Choroid plexus epithelial cell (primary cell): Measurements from ENCODE around the gene ATP1A2.
A peak's percentile ranks its signal among the peaks of the same experiment; 100 is the strongest.

Experiments
- DNase-seq: peaks from one replicate; pipeline ENCODE4 v3.0.0-alpha.2; 2010; ENCODE audit warnings: low read depth
- H3K4me3 ChIP-seq: 2 replicates; pipeline ENCODE4 v1.5.1; 2011; ENCODE audit warnings: low read depth, mild to moderate bottlenecking, control low read depth, low read length, moderate library complexity
- TF ChIP-seq, protein P1 (sequence below): conservative IDR thresholded peaks from 2 replicates; pipeline ENCODE4 v1.5.1; 2011; ENCODE audit warnings: low read depth, mild to moderate bottlenecking, control low read depth, inconsistent platforms, low read length, moderate library complexity

The ATP1A2 gene

DNA sequence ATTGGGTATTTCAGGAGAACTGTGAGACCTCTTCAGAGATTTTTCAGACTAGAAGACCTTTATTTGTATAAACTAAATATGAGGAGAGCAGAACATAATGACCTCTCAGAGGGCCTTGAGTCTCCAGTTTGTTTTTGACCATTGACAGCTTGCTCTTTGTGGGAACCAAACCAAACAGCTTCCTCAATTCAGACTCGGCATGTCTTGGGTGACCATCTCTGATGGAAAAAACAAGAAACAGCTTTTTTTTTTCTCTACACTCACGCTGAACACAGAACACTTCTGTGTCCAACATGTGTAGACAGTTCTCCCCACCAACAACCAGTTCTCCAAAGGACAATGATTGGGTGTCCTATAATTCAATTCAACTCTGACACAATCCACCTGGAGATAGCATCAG lies 47.4 kb downstream of the ATP1A2 start:
- no peak overlapping the region for H3K4me3 ChIP-seq
- DNase-seq, result no peak
- TF ChIP-seq, protein P1, sequence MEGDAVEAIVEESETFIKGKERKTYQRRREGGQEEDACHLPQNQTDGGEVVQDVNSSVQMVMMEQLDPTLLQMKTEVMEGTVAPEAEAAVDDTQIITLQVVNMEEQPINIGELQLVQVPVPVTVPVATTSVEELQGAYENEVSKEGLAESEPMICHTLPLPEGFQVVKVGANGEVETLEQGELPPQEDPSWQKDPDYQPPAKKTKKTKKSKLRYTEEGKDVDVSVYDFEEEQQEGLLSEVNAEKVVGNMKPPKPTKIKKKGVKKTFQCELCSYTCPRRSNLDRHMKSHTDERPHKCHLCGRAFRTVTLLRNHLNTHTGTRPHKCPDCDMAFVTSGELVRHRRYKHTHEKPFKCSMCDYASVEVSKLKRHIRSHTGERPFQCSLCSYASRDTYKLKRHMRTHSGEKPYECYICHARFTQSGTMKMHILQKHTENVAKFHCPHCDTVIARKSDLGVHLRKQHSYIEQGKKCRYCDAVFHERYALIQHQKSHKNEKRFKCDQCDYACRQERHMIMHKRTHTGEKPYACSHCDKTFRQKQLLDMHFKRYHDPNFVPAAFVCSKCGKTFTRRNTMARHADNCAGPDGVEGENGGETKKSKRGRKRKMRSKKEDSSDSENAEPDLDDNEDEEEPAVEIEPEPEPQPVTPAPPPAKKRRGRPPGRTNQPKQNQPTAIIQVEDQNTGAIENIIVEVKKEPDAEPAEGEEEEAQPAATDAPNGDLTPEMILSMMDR, result no peak

DNA sequence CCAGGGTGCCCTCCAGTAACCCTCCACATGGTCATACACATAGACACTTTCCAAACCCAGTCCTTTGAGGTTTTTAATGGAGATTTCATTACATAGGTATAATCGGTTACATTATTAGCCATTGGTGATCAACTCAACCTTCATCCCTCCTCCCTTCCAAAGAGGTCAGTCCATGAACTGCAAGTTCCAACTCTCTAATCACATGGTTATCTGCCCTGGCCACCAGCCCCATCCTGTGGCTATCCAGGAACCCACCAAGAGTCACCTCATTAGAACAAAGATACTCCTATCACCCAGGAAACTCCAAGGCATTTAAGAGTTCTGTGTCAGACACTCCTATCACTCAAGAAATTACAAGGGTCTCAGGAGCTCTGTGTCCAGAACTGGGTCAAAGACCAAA lies 48.1 kb downstream of the ATP1A2 start:
- no peak overlapping the region for H3K4me3 ChIP-seq
- DNase-seq, result no peak
- TF ChIP-seq, protein P1, result no peak

DNA sequence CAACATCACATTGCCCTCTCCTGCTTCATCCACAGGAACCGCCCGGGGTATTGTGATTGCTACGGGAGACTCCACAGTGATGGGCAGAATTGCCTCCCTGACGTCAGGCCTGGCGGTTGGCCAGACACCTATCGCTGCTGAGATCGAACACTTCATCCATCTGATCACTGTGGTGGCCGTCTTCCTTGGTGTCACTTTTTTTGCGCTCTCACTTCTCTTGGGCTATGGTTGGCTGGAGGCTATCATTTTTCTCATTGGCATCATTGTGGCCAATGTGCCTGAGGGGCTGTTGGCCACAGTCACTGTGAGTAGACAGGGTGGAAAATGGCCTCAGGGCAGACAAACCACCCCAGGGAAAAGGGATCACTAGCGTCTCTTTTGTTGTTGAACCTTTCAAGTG lies 48.6 kb downstream of the ATP1A2 start:
- TF ChIP-seq, protein P1, result no peak
- DNase-seq, result no peak
- H3K4me3 ChIP-seq, result no peak overlapping the region

DNA sequence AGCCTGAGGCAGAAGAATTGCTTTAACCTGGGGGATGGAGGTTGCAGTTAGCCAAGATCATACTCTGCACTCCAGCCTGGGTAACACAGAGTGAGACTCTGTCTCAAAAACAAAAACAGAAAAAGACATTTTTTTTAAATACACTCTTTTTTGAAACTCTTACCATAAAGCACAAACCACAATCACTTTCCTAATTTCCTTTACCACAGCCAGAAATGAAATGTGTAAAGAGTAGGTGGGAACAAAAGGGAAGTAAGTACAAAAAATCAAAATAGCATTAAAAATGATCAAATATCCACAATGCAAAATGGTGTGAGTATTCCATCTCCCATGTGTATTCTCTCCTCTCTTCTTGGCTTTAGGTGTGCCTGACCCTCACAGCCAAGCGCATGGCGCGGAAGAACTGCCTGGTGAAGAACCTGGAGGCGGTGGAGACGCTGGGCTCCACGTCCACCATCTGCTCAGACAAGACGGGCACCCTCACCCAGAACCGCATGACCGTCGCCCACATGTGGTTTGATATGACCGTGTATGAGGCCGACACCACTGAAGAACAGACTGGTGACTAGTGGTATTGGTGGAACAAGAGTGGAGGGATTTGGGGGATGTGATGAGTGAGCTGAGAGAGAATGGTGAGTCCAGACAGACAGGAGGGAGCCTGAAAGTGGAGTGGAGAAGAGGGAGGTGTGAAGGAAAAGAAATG lies 50.8 kb downstream of the ATP1A2 start:
- no peak for DNase-seq
- no peak overlapping the region for H3K4me3 ChIP-seq
- TF ChIP-seq, protein P1, result no peak

DNA sequence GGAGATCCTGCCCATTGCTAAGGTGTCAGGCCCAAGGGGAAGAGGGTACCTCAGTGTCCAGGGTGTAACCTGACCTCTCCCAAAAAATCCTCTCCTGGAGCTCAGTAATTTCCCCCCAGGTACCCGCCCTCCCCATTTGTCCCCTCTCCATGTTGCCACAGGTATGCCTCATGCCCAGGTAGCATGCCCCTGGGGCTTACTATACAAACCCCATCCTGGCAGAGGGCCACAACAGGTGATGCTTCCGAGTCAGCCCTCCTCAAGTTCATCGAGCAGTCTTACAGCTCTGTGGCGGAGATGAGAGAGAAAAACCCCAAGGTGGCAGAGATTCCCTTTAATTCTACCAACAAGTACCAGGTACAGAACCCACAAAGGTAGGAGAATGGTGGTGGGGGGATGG lies 51.5 kb downstream of the ATP1A2 start:
- H3K4me3 ChIP-seq, result no peak overlapping the region
- DNase-seq, result no peak
- TF ChIP-seq, protein P1, result no peak

DNA sequence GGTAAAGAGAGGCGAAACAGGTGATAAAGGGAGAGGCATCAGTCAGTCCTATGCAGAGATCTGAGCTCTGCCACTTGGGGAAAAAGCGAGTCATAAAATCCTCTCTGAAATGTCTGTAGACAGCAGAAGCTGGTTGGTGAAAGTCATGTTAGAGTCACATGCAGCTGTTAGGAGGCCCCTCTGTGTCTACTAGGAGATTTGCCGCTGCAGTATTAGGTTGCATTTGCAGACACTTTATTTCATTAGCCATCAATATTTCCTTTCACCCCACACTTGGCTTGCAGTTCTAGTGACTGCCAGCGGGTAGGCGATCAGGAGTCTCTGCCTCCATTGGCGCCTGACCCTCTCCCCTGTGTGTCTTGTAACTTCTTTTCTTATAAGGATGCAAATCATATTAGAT lies 52.0 kb downstream of the ATP1A2 start:
- TF ChIP-seq, protein P1, result peak; percentile 13
- DNase-seq, result no peak
- no peak overlapping the region for H3K4me3 ChIP-seq

DNA sequence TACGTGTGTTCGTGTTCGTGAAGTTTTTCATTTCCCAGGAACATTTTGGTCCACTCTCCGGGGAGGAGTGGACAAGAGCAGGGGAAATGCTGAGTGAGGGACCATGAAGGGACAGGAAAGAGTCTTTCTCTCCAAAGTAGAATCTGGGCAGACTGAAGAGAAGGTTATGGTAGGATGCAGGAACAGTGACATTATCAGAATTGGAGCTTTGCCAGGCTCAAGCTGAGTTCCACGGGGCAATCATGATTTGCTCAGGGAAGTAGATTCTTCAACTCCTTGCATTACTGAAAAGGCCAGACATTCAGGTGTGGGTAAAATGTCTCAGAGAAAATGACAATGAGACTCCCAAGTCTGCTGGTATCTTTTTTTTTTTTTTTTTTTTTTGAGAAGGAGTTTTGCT lies 52.5 kb downstream of the ATP1A2 start:
- no peak overlapping the region for H3K4me3 ChIP-seq
- TF ChIP-seq, protein P1, result no peak

More for the DNA sequence above, 52.5 kb downstream of the ATP1A2 start:
- DNase-seq, result no peak
